H1 (cell line): ENCODE data around the gene EXOG. TPM values are rescaled to one million over a fixed set of nuclear protein-coding genes. Genes with fewer than 3 reads are reported as not detected.

Source experiments
- MAFK ChIP-seq: IDR thresholded peaks from 2 replicates; pipeline ENCODE4 v1.6.1; 2012; ENCODE audit warnings: low read depth, mild to moderate bottlenecking, improper control_type of control experiment, low read length
- polyA plus RNA-seq, 7 experiments: library from polyadenylated mRNA; depleted of rRNA in 3 of 7; stranded (reverse) in 5 of 7; unstranded in 2 of 7; fragments of >200 nt in 5 of 7; fragments of 200-250 nt in 2 of 7; gene quantifications; 1 replicate in 5 of 7; 2 replicates in 1 of 7; 4 replicates in 1 of 7; pipeline versions ENCODE4 v1.2.1 to v1.2.3, GENCODE V29; 2011 to 2013; ENCODE audit warnings: missing spikeins in 2 of 7, mixed read lengths in 2 of 7
- total RNA-seq: library from RNA; stranded (reverse); fragmentation: NEBNext Ultra II Directional; extraction: Animal tissue kit (Norgen Biotek cat#: 25700); gene quantifications from 2 replicates; pipeline ENCODE4 v1.2.1, GENCODE V29; 2021

Gene EXOG
- total and polyA plus RNA-seq, 2 of the 8 experiments (the other 6 are each of a cell fraction or from before 2014, with no cell fraction given): 7.2 to 12.9 TPM

GRCh38 chr3:38474928-38475605 is 21.1 kb upstream of the EXOG start (continued):
- no peak for TF ChIP-seq MAFK
